HepG2 (cell line): ENCODE results near the gene VPS54. TPM values are rescaled to one million over a fixed set of nuclear protein-coding genes. Genes with fewer than 3 reads are reported as not detected.
"Not testable (repeated sequence)": the region's sequence is repeated elsewhere in the genome, so short reads cannot be mapped to it uniquely, and the experiment has no call there.

Experiments used
- ATF2 ChIP-seq: sonication (generic); formaldehyde crosslinking; IDR thresholded peaks from 2 replicates; pipeline ENCODE4 v1.4.0; 2020; ENCODE audit warnings: missing genetic modification reagents
- ATF7 ChIP-seq, 2 experiments: fragments of 450-650 bp in 1 of 2; sonication (generic) in 1 of 2; formaldehyde crosslinking in 1 of 2; IDR thresholded peaks; 2 replicates each; pipeline versions ENCODE4 v1.4.0 to v1.6.1; 2016 to 2020; ENCODE audit warnings: antibody characterized with exemption in 1 of 2, mild to moderate bottlenecking in 1 of 2, missing genetic modification reagents in 1 of 2
- DRAP1 ChIP-seq: IDR thresholded peaks from 2 replicates; pipeline ENCODE4 v1.6.1; 2016; ENCODE audit warnings: missing genetic modification reagents, missing compliant biosample characterization
- FOSL2 ChIP-seq: sonication (generic); formaldehyde crosslinking; IDR thresholded peaks from 2 replicates; pipeline ENCODE4 v1.4.0; 2020; ENCODE audit warnings: missing genetic modification reagents
- HDAC2 ChIP-seq: sonication (generic); formaldehyde crosslinking; IDR thresholded peaks from 2 replicates; pipeline ENCODE4 v1.4.0; 2020; ENCODE audit warnings: missing genetic modification reagents
- HOMEZ ChIP-seq: IDR thresholded peaks from 2 replicates; pipeline ENCODE4 v1.6.1; 2016; ENCODE audit warnings: low read depth
- IRF2 ChIP-seq: IDR thresholded peaks from 2 replicates; pipeline ENCODE4 v1.6.1; 2018; ENCODE audit warnings: missing genetic modification reagents, missing compliant biosample characterization
- RFXAP ChIP-seq: sonication (generic); formaldehyde crosslinking; IDR thresholded peaks from 2 replicates; pipeline ENCODE4 v1.4.0; 2020; ENCODE audit warnings: missing genetic modification reagents, borderline replicate concordance
- SAFB2 ChIP-seq: sonication (generic); formaldehyde crosslinking; IDR thresholded peaks from 2 replicates; pipeline ENCODE4 v1.5.1; 2020; ENCODE audit warnings: missing genetic modification reagents, low read depth, mild to moderate bottlenecking, borderline replicate concordance
- SATB2 ChIP-seq: sonication (generic); formaldehyde crosslinking; IDR thresholded peaks from 2 replicates; pipeline ENCODE4 v1.5.0; 2020; ENCODE audit warnings: missing genetic modification reagents
- SSRP1 ChIP-seq: IDR thresholded peaks from 2 replicates; pipeline ENCODE4 v1.6.1; 2016; ENCODE audit warnings: control low read depth
- TFE3 ChIP-seq: IDR thresholded peaks from 2 replicates; pipeline ENCODE4 v1.6.1; 2016
- ZBTB3 ChIP-seq: sonication (generic); formaldehyde crosslinking; IDR thresholded peaks from 2 replicates; pipeline ENCODE4 v1.4.0; 2020; ENCODE audit warnings: low read depth, mild to moderate bottlenecking, moderate library complexity, missing genetic modification reagents, borderline replicate concordance
- ZEB1 ChIP-seq: IDR thresholded peaks from 2 replicates; pipeline ENCODE4 v1.6.1; 2012; ENCODE audit warnings: mild to moderate bottlenecking, low read depth, inconsistent platforms; ENCODE audit not compliant: insufficient replicate concordance
- ZFP36L1 ChIP-seq: sonication (generic); formaldehyde crosslinking; IDR thresholded peaks from 2 replicates; pipeline ENCODE4 v1.8.0; 2022; ENCODE audit warnings: mild to moderate bottlenecking, missing genetic modification reagents, moderate library complexity
- ZMYM4 ChIP-seq: sonication (generic); formaldehyde crosslinking; IDR thresholded peaks from 2 replicates; pipeline ENCODE4 v1.8.1; 2023; ENCODE audit warnings: mild to moderate bottlenecking, missing genetic modification reagents
- ZNF383 ChIP-seq: sonication (generic); formaldehyde crosslinking; IDR thresholded peaks from 2 replicates; pipeline ENCODE4 v1.4.0; 2020; ENCODE audit warnings: missing genetic modification reagents, mild to moderate bottlenecking, borderline replicate concordance
- ZSCAN29 ChIP-seq: sonication (generic); formaldehyde crosslinking; conservative IDR thresholded peaks from 2 replicates; pipeline ENCODE4 v1.4.0; 2020; ENCODE audit warnings: mild to moderate bottlenecking, missing genetic modification reagents
- polyA plus RNA-seq, 8 experiments: library from polyadenylated mRNA; depleted of rRNA in 3 of 8; stranded (reverse) in 7 of 8; unstranded in 1 of 8; fragments of >200 nt; fragmentation: Illumina TruSeq in 4 of 8; extraction: Trizol in 4 of 8; gene quantifications; 2 replicates each; pipeline versions ENCODE4 v1.2.1 to v1.2.3, GENCODE V29; 2011 to 2016; ENCODE audit warnings: low read depth in 4 of 8, missing spikeins in 1 of 8, mixed read lengths in 1 of 8; ENCODE audit not compliant: insufficient read depth in 1 of 8
- total RNA-seq, 5 experiments: library from RNA; depleted of rRNA; stranded (reverse); fragments of >200 nt; fragmentation: Illumina TruSeq; extraction: Trizol; gene quantifications; 2 replicates each; pipeline ENCODE4 v1.2.3, GENCODE V29; 2016; ENCODE audit warnings: low read depth in 1 of 5

Gene VPS54
- total and polyA plus RNA-seq, 2 of the 13 experiments (the other 11 are each of a cell fraction or from before 2014, with no cell fraction given): 64.7 to 77.5 TPM

GRCh38 chr2:63991173-63991999, 27.8 kb downstream of the VPS54 start (continued):
- peak; percentile 80 for TF ChIP-seq ATF2 (CRISPR knock-in tag)
- 0 out of 2 replicates have a peak, but pooled peaks have one; percentile 10 for TF ChIP-seq ZNF383 (CRISPR knock-in tag)
- TF ChIP-seq SSRP1 (CRISPR knock-in tag): peak; percentile 72; the same call in 1 of the 2 replicates
- 0 out of 2 replicates have a peak, but pooled peaks have one; percentile 15 for TF ChIP-seq ZFP36L1
- 0 out of 2 replicates have a peak, but pooled peaks have one; percentile 14 for TF ChIP-seq SATB2 (CRISPR knock-in tag)
- peak; percentile 86 for TF ChIP-seq ZSCAN29
- peak; percentile 48 for TF ChIP-seq ZEB1
- TF ChIP-seq ZBTB3 (CRISPR knock-in tag): 0 out of 2 replicates have a peak, but pooled peaks have one; percentile 64
- peak; percentile 84 for TF ChIP-seq IRF2
- peak; percentile 98 for TF ChIP-seq HDAC2
- peak; percentile 91 for TF ChIP-seq HOMEZ (CRISPR knock-in tag)
- peak; percentile 92 for TF ChIP-seq ZMYM4 (CRISPR knock-in tag)
- not testable (repeated sequence) for TF ChIP-seq ATF7 (IDR thresholded peaks at IDR 0.05)
- TF ChIP-seq ATF7 (CRISPR knock-in tag; IDR thresholded peaks at IDR 0.05): peak; percentile 61; the same call in 1 of the 2 replicates
- TF ChIP-seq TFE3: peak; percentile 70; the same call in 1 of the 2 replicates
- TF ChIP-seq SAFB2 (CRISPR knock-in tag): peak; percentile 60; the same call in 1 of the 2 replicates
- TF ChIP-seq FOSL2 (CRISPR knock-in tag): peak; percentile 85
- TF ChIP-seq DRAP1 (CRISPR knock-in tag): peak; percentile 60
- TF ChIP-seq RFXAP: peak; percentile 65; the same call in 1 of the 2 replicates
